H1 (cell line): ENCODE measurements around the gene TIGD6. TPM values are rescaled to one million over a fixed set of nuclear protein-coding genes. Genes with fewer than 3 reads are reported as not detected.

Experiments
- polyA plus RNA-seq, 7 experiments: library from polyadenylated mRNA; depleted of rRNA in 3 of 7; stranded (reverse) in 5 of 7; unstranded in 2 of 7; fragments of >200 nt in 5 of 7; fragments of 200-250 nt in 2 of 7; gene quantifications; 1 replicate in 5 of 7; 2 replicates in 1 of 7; 4 replicates in 1 of 7; pipeline versions ENCODE4 v1.2.1 to v1.2.3, GENCODE V29; 2011 to 2013; ENCODE audit warnings: missing spikeins in 2 of 7, mixed read lengths in 2 of 7
- total RNA-seq: library from RNA; stranded (reverse); fragmentation: NEBNext Ultra II Directional; extraction: Animal tissue kit (Norgen Biotek cat#: 25700); gene quantifications from 2 replicates; pipeline ENCODE4 v1.2.1, GENCODE V29; 2021
- TF ChIP-seq, protein P1 (sequence below): fragments of 300-600 bp; sonication (generic); IDR thresholded peaks from 2 replicates; pipeline ENCODE4 v1.7.1; 2012; ENCODE audit warnings: low read length, moderate library complexity, mild to moderate bottlenecking, inconsistent platforms; ENCODE audit not compliant: insufficient replicate concordance

The TIGD6 gene
- total and polyA plus RNA-seq, 2 of the 8 experiments (the other 6 are each of a cell fraction or from before 2014, with no cell fraction given) = 1.3 to 2.4 TPM

DNA sequence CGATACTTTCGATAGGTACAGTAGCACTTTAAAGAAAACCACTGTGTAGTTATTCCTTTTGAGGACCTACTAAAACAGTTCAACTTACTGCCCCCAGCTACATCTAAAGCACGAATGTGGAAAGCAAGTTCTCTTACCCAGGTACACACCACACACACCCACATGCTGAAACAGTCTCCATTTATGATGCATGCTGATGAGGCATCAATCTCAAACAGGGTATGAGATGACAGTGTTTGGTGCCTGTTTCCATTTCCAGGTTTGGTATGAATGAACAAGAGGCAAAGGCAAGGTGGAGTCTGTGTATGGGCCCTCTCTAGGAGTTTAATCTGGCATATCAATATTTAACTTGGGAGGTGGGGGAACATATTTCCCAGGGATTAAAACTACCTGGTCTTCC is 14.0 kb upstream of the TIGD6 start (continued):
- TF ChIP-seq, protein P1, sequence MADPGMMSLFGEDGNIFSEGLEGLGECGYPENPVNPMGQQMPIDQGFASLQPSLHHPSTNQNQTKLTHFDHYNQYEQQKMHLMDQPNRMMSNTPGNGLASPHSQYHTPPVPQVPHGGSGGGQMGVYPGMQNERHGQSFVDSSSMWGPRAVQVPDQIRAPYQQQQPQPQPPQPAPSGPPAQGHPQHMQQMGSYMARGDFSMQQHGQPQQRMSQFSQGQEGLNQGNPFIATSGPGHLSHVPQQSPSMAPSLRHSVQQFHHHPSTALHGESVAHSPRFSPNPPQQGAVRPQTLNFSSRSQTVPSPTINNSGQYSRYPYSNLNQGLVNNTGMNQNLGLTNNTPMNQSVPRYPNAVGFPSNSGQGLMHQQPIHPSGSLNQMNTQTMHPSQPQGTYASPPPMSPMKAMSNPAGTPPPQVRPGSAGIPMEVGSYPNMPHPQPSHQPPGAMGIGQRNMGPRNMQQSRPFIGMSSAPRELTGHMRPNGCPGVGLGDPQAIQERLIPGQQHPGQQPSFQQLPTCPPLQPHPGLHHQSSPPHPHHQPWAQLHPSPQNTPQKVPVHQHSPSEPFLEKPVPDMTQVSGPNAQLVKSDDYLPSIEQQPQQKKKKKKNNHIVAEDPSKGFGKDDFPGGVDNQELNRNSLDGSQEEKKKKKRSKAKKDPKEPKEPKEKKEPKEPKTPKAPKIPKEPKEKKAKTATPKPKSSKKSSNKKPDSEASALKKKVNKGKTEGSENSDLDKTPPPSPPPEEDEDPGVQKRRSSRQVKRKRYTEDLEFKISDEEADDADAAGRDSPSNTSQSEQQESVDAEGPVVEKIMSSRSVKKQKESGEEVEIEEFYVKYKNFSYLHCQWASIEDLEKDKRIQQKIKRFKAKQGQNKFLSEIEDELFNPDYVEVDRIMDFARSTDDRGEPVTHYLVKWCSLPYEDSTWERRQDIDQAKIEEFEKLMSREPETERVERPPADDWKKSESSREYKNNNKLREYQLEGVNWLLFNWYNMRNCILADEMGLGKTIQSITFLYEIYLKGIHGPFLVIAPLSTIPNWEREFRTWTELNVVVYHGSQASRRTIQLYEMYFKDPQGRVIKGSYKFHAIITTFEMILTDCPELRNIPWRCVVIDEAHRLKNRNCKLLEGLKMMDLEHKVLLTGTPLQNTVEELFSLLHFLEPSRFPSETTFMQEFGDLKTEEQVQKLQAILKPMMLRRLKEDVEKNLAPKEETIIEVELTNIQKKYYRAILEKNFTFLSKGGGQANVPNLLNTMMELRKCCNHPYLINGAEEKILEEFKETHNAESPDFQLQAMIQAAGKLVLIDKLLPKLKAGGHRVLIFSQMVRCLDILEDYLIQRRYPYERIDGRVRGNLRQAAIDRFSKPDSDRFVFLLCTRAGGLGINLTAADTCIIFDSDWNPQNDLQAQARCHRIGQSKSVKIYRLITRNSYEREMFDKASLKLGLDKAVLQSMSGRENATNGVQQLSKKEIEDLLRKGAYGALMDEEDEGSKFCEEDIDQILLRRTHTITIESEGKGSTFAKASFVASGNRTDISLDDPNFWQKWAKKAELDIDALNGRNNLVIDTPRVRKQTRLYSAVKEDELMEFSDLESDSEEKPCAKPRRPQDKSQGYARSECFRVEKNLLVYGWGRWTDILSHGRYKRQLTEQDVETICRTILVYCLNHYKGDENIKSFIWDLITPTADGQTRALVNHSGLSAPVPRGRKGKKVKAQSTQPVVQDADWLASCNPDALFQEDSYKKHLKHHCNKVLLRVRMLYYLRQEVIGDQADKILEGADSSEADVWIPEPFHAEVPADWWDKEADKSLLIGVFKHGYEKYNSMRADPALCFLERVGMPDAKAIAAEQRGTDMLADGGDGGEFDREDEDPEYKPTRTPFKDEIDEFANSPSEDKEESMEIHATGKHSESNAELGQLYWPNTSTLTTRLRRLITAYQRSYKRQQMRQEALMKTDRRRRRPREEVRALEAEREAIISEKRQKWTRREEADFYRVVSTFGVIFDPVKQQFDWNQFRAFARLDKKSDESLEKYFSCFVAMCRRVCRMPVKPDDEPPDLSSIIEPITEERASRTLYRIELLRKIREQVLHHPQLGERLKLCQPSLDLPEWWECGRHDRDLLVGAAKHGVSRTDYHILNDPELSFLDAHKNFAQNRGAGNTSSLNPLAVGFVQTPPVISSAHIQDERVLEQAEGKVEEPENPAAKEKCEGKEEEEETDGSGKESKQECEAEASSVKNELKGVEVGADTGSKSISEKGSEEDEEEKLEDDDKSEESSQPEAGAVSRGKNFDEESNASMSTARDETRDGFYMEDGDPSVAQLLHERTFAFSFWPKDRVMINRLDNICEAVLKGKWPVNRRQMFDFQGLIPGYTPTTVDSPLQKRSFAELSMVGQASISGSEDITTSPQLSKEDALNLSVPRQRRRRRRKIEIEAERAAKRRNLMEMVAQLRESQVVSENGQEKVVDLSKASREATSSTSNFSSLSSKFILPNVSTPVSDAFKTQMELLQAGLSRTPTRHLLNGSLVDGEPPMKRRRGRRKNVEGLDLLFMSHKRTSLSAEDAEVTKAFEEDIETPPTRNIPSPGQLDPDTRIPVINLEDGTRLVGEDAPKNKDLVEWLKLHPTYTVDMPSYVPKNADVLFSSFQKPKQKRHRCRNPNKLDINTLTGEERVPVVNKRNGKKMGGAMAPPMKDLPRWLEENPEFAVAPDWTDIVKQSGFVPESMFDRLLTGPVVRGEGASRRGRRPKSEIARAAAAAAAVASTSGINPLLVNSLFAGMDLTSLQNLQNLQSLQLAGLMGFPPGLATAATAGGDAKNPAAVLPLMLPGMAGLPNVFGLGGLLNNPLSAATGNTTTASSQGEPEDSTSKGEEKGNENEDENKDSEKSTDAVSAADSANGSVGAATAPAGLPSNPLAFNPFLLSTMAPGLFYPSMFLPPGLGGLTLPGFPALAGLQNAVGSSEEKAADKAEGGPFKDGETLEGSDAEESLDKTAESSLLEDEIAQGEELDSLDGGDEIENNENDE = no peak
